HepG2 (cell line): ENCODE measurements around the gene TFEB. TPM values are rescaled to one million over a fixed set of nuclear protein-coding genes. Genes with fewer than 3 reads are reported as not detected.

Experiments used
- ATF2 ChIP-seq: sonication (generic); formaldehyde crosslinking; IDR thresholded peaks from 2 replicates; pipeline ENCODE4 v1.4.0; 2020; ENCODE audit warnings: missing genetic modification reagents
- BCL6 ChIP-seq: IDR thresholded peaks from 2 replicates; pipeline ENCODE4 v1.6.1; 2016; ENCODE audit warnings: missing genetic modification reagents, missing compliant biosample characterization
- CEBPG ChIP-seq: IDR thresholded peaks from 2 replicates; pipeline ENCODE4 v1.6.1; 2016
- EP300 ChIP-seq, 3 experiments: sonication (generic) in 1 of 3; formaldehyde crosslinking in 1 of 3; IDR thresholded peaks; 2 replicates each; pipeline versions ENCODE4 v1.5.1 to v1.6.1; 2011 to 2020; ENCODE audit warnings: low read depth in 2 of 3, low read length in 2 of 3, borderline replicate concordance in 1 of 3, improper control_type of control experiment in 1 of 3, mild to moderate bottlenecking in 1 of 3, missing genetic modification reagents in 1 of 3, moderate library complexity in 1 of 3
- GFI1 ChIP-seq: sonication (generic); formaldehyde crosslinking; IDR thresholded peaks from 2 replicates; pipeline ENCODE4 v1.5.0; 2020; ENCODE audit warnings: missing genetic modification reagents, mild to moderate bottlenecking, borderline replicate concordance
- NRL ChIP-seq: sonication (generic); formaldehyde crosslinking; IDR thresholded peaks from 2 replicates; pipeline ENCODE4 v1.5.0; 2020; ENCODE audit warnings: missing genetic modification reagents, mild to moderate bottlenecking, moderate library complexity, borderline replicate concordance
- RARG ChIP-seq: sonication (generic); formaldehyde crosslinking; IDR thresholded peaks from 2 replicates; pipeline ENCODE4 v1.4.0; 2020; ENCODE audit warnings: low read depth, mild to moderate bottlenecking, missing genetic modification reagents
- SETDB1 ChIP-seq: sonication (generic); formaldehyde crosslinking; IDR thresholded peaks from 2 replicates; pipeline ENCODE4 v1.5.1; 2020; ENCODE audit warnings: missing genetic modification reagents, mild to moderate bottlenecking, borderline replicate concordance
- SP2 ChIP-seq: sonication (generic); formaldehyde crosslinking; IDR thresholded peaks from 2 replicates; pipeline ENCODE4 v1.5.1; 2020; ENCODE audit warnings: mild to moderate bottlenecking, missing genetic modification reagents
- SPEN ChIP-seq: sonication (generic); formaldehyde crosslinking; IDR thresholded peaks from 2 replicates; pipeline ENCODE4 v1.5.1; 2020; ENCODE audit warnings: low read depth, mild to moderate bottlenecking, missing genetic modification reagents
- ZBTB34 ChIP-seq: sonication (generic); formaldehyde crosslinking; IDR thresholded peaks from 2 replicates; pipeline ENCODE4 v1.8.0; 2022; ENCODE audit warnings: mild to moderate bottlenecking, missing genetic modification reagents
- ZEB1 ChIP-seq: IDR thresholded peaks from 2 replicates; pipeline ENCODE4 v1.6.1; 2012; ENCODE audit warnings: mild to moderate bottlenecking, low read depth, inconsistent platforms; ENCODE audit not compliant: insufficient replicate concordance
- ZIK1 ChIP-seq: sonication (generic); formaldehyde crosslinking; IDR thresholded peaks from 2 replicates; pipeline ENCODE4 v1.5.0; 2020; ENCODE audit warnings: mild to moderate bottlenecking, low read depth, missing genetic modification reagents, borderline replicate concordance
- ZNF282 ChIP-seq: fragments of 450-650 bp; IDR thresholded peaks from 2 replicates; pipeline ENCODE4 v1.6.1; 2018; ENCODE audit not compliant: partially characterized antibody
- ZNF292 ChIP-seq: sonication (generic); formaldehyde crosslinking; IDR thresholded peaks from 2 replicates; pipeline ENCODE4 v1.8.1; 2022; ENCODE audit warnings: mild to moderate bottlenecking, low read depth, missing genetic modification reagents, borderline replicate concordance
- ZNF580 ChIP-seq: IDR thresholded peaks from 2 replicates; pipeline ENCODE4 v1.6.1; 2016; ENCODE audit warnings: low read depth, borderline replicate concordance
- polyA plus RNA-seq, 8 experiments: library from polyadenylated mRNA; depleted of rRNA in 3 of 8; stranded (reverse) in 7 of 8; unstranded in 1 of 8; fragments of >200 nt; fragmentation: Illumina TruSeq in 4 of 8; extraction: Trizol in 4 of 8; gene quantifications; 2 replicates each; pipeline versions ENCODE4 v1.2.1 to v1.2.3, GENCODE V29; 2011 to 2016; ENCODE audit warnings: low read depth in 4 of 8, missing spikeins in 1 of 8, mixed read lengths in 1 of 8; ENCODE audit not compliant: insufficient read depth in 1 of 8
- total RNA-seq, 5 experiments: library from RNA; depleted of rRNA; stranded (reverse); fragments of >200 nt; fragmentation: Illumina TruSeq; extraction: Trizol; gene quantifications; 2 replicates each; pipeline ENCODE4 v1.2.3, GENCODE V29; 2016; ENCODE audit warnings: low read depth in 1 of 5
- TF ChIP-seq, protein P1 (sequence below): IDR thresholded peaks from 2 replicates; pipeline ENCODE4 v1.6.1; 2016
- TF ChIP-seq, protein P2 (sequence below): sonication (generic); formaldehyde crosslinking; IDR thresholded peaks from 2 replicates; pipeline ENCODE4 v1.4.0; 2020; ENCODE audit warnings: mild to moderate bottlenecking, missing genetic modification reagents, borderline replicate concordance

Gene TFEB
- total and polyA plus RNA-seq, 2 of the 13 experiments (the other 11 are each of a cell fraction or from before 2014, with no cell fraction given): 13.3 to 18.7 TPM

DNA sequence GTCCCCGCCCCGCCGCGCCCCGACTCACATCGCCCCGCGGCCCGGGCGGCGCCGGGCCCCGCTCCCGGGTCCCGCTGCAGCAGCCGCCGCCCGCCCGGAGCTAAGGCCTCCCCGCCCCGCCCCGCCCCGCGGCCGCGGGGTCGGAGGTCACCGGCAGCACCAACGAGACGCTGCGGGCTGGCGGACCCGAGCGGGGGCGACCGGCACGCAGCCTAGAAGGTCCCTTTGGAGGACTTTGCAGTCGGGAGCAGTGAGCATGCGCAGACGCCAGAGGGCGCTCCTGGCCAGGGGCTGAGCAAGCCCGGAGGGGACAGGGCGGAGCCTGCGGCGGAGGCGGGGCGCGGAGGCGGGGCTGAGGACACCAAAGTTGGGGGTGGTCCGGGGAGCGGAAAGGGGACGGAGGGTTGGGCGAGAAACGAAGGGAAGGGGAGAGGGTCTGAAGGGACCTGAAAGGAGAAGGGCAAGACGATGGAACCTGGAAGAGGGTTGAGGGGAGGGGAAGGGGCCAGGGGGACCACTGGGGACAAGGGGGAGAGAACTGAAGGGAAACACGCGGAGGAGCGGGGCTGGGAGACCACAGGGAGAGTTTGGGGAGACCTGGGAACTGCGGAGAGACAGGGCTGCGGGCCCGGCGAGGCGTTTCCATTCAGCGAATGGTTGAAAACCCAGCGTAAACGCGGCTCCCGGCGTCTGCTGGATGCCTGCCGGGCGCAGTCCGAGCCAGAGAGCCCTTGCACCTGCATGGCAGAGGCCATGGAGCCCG, 44.6 kb upstream of the TFEB start, which contains the start of gene FRS3 (continued):
- TF ChIP-seq ATF2 (CRISPR knock-in tag) (peak; percentile 83), ZNF282 (no peak), ZNF580 (peak; percentile 88), ZBTB34 (no peak), SETDB1 (CRISPR knock-in tag) (no peak), ZIK1 (peak; percentile 72; the same call in 1 of the 2 replicates), ZEB1 (no peak), SPEN (CRISPR knock-in tag) (peak; percentile 96), EP300 (IDR thresholded peaks at IDR 0.05; ENCODE audit: low read depth in 2 of 2, low read length in 2 of 2) (peak; percentile 61 to 75; a peak in 3 of 4 replicates), EP300 (CRISPR knock-in tag; IDR thresholded peaks at IDR 0.05; ENCODE audit: borderline replicate concordance) (peak; percentile 26; the same call in 1 of the 2 replicates), RARG (CRISPR knock-in tag) (no peak), GFI1 (CRISPR knock-in tag) (peak; percentile 40; the same call in 1 of the 2 replicates), BCL6 (CRISPR knock-in tag) (peak; percentile 72), NRL (CRISPR knock-in tag) (peak; percentile 60; the same call in 1 of the 2 replicates), ZNF292 (peak; percentile 35; the same call in 1 of the 2 replicates), CEBPG (CRISPR knock-in tag) (peak; percentile 60), SP2 (CRISPR knock-in tag) (peak; percentile 58; the same call in 1 of the 2 replicates)
- TF ChIP-seq, protein P1, sequence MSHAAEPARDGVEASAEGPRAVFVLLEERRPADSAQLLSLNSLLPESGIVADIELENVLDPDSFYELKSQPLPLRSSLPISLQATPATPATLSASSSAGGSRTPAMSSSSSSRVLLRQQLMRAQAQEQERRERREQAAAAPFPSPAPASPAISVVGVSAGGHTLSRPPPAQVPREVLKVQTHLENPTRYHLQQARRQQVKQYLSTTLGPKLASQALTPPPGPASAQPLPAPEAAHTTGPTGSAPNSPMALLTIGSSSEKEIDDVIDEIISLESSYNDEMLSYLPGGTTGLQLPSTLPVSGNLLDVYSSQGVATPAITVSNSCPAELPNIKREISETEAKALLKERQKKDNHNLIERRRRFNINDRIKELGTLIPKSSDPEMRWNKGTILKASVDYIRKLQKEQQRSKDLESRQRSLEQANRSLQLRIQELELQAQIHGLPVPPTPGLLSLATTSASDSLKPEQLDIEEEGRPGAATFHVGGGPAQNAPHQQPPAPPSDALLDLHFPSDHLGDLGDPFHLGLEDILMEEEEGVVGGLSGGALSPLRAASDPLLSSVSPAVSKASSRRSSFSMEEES: peak; percentile 50; the same call in 1 of the 2 replicates
- TF ChIP-seq, protein P2, sequence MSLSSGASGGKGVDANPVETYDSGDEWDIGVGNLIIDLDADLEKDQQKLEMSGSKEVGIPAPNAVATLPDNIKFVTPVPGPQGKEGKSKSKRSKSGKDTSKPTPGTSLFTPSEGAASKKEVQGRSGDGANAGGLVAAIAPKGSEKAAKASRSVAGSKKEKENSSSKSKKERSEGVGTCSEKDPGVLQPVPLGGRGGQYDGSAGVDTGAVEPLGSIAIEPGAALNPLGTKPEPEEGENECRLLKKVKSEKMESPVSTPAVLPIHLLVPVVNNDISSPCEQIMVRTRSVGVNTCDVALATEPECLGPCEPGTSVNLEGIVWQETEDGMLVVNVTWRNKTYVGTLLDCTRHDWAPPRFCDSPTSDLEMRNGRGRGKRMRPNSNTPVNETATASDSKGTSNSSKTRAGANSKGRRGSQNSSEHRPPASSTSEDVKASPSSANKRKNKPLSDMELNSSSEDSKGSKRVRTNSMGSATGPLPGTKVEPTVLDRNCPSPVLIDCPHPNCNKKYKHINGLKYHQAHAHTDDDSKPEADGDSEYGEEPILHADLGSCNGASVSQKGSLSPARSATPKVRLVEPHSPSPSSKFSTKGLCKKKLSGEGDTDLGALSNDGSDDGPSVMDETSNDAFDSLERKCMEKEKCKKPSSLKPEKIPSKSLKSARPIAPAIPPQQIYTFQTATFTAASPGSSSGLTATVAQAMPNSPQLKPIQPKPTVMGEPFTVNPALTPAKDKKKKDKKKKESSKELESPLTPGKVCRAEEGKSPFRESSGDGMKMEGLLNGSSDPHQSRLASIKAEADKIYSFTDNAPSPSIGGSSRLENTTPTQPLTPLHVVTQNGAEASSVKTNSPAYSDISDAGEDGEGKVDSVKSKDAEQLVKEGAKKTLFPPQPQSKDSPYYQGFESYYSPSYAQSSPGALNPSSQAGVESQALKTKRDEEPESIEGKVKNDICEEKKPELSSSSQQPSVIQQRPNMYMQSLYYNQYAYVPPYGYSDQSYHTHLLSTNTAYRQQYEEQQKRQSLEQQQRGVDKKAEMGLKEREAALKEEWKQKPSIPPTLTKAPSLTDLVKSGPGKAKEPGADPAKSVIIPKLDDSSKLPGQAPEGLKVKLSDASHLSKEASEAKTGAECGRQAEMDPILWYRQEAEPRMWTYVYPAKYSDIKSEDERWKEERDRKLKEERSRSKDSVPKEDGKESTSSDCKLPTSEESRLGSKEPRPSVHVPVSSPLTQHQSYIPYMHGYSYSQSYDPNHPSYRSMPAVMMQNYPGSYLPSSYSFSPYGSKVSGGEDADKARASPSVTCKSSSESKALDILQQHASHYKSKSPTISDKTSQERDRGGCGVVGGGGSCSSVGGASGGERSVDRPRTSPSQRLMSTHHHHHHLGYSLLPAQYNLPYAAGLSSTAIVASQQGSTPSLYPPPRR (CRISPR knock-in tag): peak; percentile 45; the same call in 1 of the 2 replicates
